Stimulated activated CD8-positive, alpha-beta memory T cell treated with anti-CD3 and anti-CD28 coated beads, Interleukin-15, amount 100 ng/mL, for 1 hour (primary cell): ENCODE data around the gene CIITA.
"Not testable (repeated sequence)": the region's sequence is repeated elsewhere in the genome, so short reads cannot be mapped to it uniquely, and the experiment has no call there.

Experiments used
- DNase-seq: peaks from one replicate; pipeline ENCODE4 v3.0.0-alpha.2; 2020; ENCODE audit warnings: low read depth

CIITA gene

DNA sequence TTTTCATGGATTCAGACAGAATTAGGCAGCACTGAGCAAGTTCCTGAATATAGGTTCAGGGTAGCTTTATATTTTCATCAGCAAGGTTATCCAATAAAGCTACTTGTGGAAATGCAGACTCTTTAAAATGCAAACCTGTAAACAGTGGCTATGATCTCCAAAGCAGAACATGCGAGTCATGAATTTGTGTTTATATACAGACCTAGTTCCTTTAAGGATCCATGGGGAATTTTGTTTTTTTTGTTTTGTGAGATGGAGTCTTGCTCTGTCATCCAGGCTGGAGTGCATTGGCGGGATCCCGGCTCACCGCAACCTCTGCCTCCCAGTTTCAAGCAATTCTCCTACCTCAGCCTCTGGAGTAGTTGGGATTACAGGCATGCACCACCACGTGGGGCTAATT is 82.2 kb downstream of the CIITA start:
- no peak for DNase-seq

- no peak for DNase-seq
Measured at GRCh38 chr16:10961231-10961630, 84.2 kb downstream of the CIITA start.

- peak; percentile 65 for DNase-seq
Measured at GRCh38 chr16:10964039-10964890, 87.3 kb downstream of the CIITA start.

DNA sequence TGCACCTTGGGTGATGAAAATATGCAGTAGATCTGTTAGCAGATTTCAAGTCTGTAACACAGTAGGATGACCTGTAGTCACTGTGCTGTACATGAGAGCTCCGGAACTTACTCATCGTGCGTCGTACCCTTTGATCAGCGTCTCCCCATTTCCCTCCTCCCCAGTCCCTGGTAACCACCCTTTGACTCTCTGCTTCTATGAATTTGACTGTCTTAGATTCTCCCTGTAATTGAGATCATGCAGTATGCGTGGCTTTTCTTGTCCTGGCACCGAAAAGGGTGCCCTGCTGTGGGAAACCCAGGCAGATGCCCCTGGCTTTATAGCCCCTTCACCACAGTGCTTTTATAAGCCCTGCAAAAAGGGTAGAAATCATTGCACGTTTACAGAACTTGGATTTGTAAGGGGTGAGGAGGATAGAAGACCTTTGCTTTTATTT is 87.9 kb downstream of the CIITA start:
- DNase-seq: peak; percentile 22

GRCh38 chr16:10965440-10966061 is 88.5 kb downstream of the CIITA start:
- no peak for DNase-seq

- no peak for DNase-seq
Measured at GRCh38 chr16:10966129-10966528, 89.1 kb downstream of the CIITA start.

GRCh38 chr16:10966559-10966958 is 89.6 kb downstream of the CIITA start:
- DNase-seq: not testable (repeated sequence)

- DNase-seq: no peak
Measured at GRCh38 chr16:10967986-10968385, 91.0 kb downstream of the CIITA start.

GRCh38 chr16:10968498-10968897 is 91.5 kb downstream of the CIITA start:
- DNase-seq: no peak

DNA sequence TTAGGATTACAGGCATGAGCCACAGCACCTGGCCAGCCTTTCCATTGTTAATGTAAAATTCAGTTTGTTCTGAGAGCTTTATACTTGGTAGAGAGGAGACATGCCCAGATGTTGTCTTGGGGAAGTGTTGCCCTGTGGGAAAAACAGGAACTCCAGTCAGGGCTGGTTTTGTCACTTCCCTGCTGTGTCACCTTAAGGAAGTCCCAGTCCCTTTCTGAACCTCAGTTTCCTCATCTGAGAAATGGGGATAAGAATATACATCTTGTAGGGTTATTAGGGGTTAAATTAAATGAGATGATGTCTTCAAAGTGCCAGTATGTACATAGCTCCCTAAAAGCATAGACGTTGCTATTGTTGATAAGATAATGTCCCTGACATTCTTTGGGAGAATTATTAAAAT is 92.6 kb downstream of the CIITA start:
- no peak for DNase-seq

DNA sequence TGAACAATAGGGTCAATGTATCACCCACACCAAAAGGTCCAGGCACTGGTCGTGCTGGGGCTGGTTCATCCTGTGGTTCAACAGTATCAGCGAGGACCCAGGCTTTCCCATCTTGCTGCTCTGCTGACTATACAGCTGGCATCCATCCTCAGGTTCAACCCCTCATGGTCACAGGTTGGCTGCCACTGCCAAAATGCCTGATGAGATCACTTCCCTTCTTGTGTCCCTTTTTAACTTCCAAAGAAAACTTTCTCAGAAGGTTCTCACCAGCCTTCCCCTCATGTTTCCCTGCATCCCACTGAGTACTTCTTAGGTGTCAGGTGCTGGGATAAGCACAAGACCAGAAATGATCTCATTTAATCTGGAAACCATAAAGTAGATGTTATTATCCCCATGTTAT is 93.1 kb downstream of the CIITA start:
- DNase-seq: no peak

- DNase-seq: no peak
Measured at GRCh38 chr16:10971560-10971961, 94.6 kb downstream of the CIITA start.

DNA sequence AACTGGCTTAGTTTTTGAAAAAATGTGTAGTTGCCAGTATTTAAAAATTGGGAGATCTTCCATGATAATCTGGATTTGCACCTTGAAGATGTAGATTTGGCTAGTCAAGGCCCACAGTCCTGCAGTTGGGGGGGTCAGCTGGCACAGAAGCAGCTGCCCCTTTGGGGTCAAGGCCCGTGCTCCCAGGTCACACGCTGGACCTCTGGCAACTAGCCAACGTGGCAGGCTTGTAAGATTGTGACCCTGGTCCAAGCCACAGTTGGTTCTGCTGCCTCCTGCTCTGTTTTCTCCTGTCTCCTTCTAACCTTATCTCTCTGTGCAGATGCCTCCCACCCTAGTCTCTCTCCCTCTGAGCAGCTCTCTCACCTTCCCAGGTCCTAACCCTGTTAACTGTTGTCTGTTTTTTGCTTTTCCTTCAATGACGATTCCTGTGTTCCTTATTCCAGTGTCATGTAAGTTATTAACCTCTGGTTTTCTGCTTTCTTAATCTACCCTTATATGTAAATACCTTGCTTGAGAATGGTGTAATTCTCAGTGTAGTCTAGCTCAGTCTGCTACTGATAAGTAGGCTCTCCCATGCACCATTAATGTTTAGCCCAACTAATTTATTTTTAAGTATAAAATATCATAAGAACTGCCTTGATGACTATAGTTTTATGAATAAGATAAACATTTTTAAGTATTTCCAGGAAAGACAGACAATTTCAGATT is 95.3 kb downstream of the CIITA start:
- no peak for DNase-seq

GRCh38 chr16:10972819-10973464 is 95.9 kb downstream of the CIITA start:
- no peak for DNase-seq

GRCh38 chr16:10976634-10977033 is 99.6 kb downstream of the CIITA start:
- no peak for DNase-seq

GRCh38 chr16:10978124-10978523 is 101.1 kb downstream of the CIITA start:
- no peak for DNase-seq

DNA sequence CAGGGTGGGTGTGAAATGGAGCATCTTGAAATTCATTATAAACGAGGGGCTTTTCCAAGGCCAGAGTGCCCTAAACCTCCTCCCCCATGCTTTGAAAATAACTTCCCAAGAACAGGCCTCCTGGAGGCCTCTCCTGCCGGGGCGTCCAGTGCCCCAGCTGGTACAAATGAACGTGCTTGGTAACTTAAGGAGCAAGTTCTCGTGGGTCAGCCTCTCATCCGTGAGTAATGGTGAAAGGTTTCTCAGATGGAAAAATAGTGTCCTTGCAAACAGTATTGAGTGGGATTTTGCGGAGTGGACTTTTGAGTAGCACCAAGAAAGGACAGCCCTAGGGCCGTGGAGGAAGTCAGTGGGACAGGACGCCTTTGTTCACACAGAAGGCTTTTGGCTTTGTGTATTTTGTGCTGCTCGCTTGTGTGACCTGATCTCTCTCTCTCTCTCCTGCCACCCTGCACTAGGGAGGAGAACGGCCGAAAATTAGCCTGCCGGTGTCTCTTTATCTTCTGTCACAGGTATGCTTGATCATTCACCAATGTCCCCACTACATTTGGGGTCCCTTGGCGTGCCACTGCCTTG is 102.0 kb downstream of the CIITA start:
- DNase-seq: no peak

- DNase-seq: no peak
Measured at GRCh38 chr16:10979717-10980601, 103.0 kb downstream of the CIITA start.

- no peak for DNase-seq
Measured at GRCh38 chr16:10980813-10981212, 103.8 kb downstream of the CIITA start.

GRCh38 chr16:10981697-10982216 is 104.8 kb downstream of the CIITA start:
- no peak for DNase-seq
